HCT116 (cell line): ENCODE results near the gene TIE1.

Experiments used
- CBX3 ChIP-seq: IDR thresholded peaks from 2 replicates; pipeline ENCODE4 v1.6.1; 2012; ENCODE audit warnings: low read depth
- EZH2 ChIP-seq: fragments of 200-600 bp; sonication (generic); IDR thresholded peaks from 2 replicates; pipeline ENCODE4 v1.6.1; 2017; ENCODE audit warnings: antibody characterized with exemption, mixed run types
- EZH2phosphoT487 ChIP-seq: fragments of 200-600 bp; IDR thresholded peaks from 2 replicates; pipeline ENCODE4 v1.6.1; 2018; ENCODE audit warnings: antibody characterized with exemption, borderline replicate concordance
- POLR2A ChIP-seq: IDR thresholded peaks from 2 replicates; pipeline ENCODE4 v1.7.0; 2011; ENCODE audit warnings: borderline replicate concordance; ENCODE audit not compliant: insufficient read depth, insufficient read length; ENCODE audit errors: extremely low read depth
- POLR2AphosphoS5 ChIP-seq: IDR thresholded peaks from 2 replicates; pipeline ENCODE4 v1.6.1; 2011; ENCODE audit warnings: mild to moderate bottlenecking, low read depth, low read length, moderate library complexity
- SIN3A ChIP-seq: IDR thresholded peaks from 2 replicates; pipeline ENCODE4 v1.6.1; 2012; ENCODE audit warnings: low read depth
- YY1 ChIP-seq: IDR thresholded peaks from 2 replicates; pipeline ENCODE4 v1.6.1; 2011; ENCODE audit warnings: low read length, low read depth, moderate library complexity, mild to moderate bottlenecking; ENCODE audit not compliant: insufficient replicate concordance; ENCODE audit errors: extremely low read depth
- ZFX ChIP-seq: fragments of 450-650 bp; IDR thresholded peaks from 2 replicates; pipeline ENCODE4 v1.6.1; 2017
- TF ChIP-seq, protein P1 (sequence below), 3 experiments: fragments of 200-600 bp in 1 of 3; sonication (generic) in 1 of 3; IDR thresholded peaks in 2 of 3; conservative IDR thresholded peaks in 1 of 3; 2 replicates each; pipeline ENCODE4 v1.5.1; 2012 to 2017; ENCODE audit warnings: low read depth in 2 of 3, low read length in 2 of 3, antibody characterized with exemption in 1 of 3, borderline replicate concordance in 1 of 3, control low read depth in 1 of 3, mild to moderate bottlenecking in 1 of 3, mixed read lengths in 1 of 3, mixed run types in 1 of 3, moderate library complexity in 1 of 3; ENCODE audit not compliant: insufficient read depth in 1 of 3
- TF ChIP-seq, protein P2 (sequence below): IDR thresholded peaks from 2 replicates; pipeline ENCODE4 v1.6.1; 2011; ENCODE audit warnings: mild to moderate bottlenecking, low read length, moderate library complexity; ENCODE audit not compliant: insufficient replicate concordance; ENCODE audit errors: extremely low read depth

DNA sequence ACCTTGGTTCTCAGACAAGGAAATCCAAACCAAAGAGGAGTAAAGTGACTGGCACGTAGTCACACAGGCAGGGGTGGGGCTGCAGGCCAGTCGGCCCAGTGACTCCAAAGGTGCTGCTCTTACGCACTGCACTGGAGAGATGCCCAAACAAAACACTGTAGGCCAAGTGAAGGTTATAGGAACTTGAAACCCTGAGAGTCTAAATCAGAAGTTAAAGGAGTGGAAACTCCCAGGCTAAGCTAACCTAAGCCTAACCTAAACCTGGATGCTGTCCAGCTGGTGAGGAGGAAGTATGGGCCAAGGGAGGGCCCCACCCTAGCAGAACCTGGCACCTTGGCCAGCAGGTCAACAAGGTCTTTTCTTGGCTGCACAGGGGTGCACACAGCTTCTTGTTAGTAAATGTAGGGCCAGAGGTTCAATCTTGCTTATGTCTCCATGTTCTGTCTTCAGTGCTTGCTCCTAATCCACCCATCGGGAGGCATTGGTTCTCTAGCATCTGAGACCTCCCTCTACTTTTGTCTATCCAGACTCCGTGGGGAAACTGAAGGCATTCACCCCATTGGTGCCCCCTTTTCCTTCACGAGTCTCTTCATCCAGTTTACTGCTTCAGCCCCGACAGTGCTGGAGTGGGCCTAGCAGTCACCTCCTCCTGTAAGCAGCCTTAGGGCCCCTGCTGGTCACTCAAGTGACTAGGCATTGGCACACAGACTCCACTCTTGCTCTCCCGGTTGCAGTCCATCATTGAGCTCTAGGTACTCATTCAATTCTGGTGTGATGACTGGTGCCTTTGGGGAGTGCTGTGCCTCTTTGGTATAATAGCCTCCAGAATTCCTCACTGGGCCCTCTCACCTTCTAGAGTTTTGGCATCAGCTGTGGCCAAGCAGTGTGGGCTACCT is 43.9 kb upstream of the TIE1 start:
- TF ChIP-seq, protein P1, sequence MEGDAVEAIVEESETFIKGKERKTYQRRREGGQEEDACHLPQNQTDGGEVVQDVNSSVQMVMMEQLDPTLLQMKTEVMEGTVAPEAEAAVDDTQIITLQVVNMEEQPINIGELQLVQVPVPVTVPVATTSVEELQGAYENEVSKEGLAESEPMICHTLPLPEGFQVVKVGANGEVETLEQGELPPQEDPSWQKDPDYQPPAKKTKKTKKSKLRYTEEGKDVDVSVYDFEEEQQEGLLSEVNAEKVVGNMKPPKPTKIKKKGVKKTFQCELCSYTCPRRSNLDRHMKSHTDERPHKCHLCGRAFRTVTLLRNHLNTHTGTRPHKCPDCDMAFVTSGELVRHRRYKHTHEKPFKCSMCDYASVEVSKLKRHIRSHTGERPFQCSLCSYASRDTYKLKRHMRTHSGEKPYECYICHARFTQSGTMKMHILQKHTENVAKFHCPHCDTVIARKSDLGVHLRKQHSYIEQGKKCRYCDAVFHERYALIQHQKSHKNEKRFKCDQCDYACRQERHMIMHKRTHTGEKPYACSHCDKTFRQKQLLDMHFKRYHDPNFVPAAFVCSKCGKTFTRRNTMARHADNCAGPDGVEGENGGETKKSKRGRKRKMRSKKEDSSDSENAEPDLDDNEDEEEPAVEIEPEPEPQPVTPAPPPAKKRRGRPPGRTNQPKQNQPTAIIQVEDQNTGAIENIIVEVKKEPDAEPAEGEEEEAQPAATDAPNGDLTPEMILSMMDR (IDR thresholded peaks at IDR 0.05 in 2 of 3, conservative IDR thresholded peaks at IDR 0.05 in 1 of 3; ENCODE audit: borderline replicate concordance in 1 of 3, insufficient read depth in 1 of 3, low read depth in 2 of 3, low read length in 2 of 3): no peak
- TF ChIP-seq EZH2 (no peak), EZH2phosphoT487 (no peak), SIN3A (no peak), POLR2A (no peak), POLR2AphosphoS5 (no peak), ZFX (no peak), CBX3 (no peak), YY1 (no peak)
- TF ChIP-seq, protein P2, sequence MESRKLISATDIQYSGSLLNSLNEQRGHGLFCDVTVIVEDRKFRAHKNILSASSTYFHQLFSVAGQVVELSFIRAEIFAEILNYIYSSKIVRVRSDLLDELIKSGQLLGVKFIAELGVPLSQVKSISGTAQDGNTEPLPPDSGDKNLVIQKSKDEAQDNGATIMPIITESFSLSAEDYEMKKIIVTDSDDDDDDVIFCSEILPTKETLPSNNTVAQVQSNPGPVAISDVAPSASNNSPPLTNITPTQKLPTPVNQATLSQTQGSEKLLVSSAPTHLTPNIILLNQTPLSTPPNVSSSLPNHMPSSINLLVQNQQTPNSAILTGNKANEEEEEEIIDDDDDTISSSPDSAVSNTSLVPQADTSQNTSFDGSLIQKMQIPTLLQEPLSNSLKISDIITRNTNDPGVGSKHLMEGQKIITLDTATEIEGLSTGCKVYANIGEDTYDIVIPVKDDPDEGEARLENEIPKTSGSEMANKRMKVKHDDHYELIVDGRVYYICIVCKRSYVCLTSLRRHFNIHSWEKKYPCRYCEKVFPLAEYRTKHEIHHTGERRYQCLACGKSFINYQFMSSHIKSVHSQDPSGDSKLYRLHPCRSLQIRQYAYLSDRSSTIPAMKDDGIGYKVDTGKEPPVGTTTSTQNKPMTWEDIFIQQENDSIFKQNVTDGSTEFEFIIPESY: no peak
